ENCODE measurements around the gene ATP6V1G1. TPM values are rescaled to one million over a fixed set of nuclear protein-coding genes. Genes with fewer than 3 reads are reported as not detected.

The ATP6V1G1 gene
- polyA plus RNA-seq, 1 donor from 2014 or later: 802 TPM

DNA sequence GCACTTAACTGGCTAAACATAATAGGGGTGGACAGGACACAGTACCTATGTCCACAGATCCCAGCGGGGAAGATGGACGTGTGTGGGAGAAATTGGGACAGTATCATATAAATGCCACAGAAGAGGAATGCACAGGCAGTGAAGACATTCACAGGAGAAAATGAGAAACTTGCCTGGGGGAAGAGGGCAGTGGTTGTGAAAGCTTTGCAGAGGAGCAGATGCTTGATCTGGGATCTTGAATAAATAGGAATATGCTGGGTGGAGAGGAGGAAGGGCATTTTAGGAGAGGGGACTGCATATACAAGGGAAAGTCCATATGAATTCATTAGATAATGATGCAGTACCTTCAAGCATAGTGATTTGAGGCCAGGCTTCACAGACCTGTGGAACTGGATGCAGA lies 37.1 kb downstream of the ATP6V1G1 start:
- H2AFZ ChIP-seq (ENCODE audit: low read depth, low read length): no peak overlapping the region
- H3K27me3 ChIP-seq (ENCODE audit: insufficient read depth, low read depth, low read length): no peaks in the 10 kb centered on the region
- H4K20me1 ChIP-seq (ENCODE audit: insufficient read depth): no peaks in the 10 kb centered on the region
- no peaks in the 10 kb centered on the region for H3K79me2 ChIP-seq (replicated peaks; ENCODE audit: insufficient read depth, low read length)
- H3K9ac ChIP-seq (ENCODE audit: low read length): no peak overlapping the region
- no peaks in the 10 kb centered on the region for H3K9me3 ChIP-seq (ENCODE audit: low read length)
- no peaks in the 10 kb centered on the region for H3F3A ChIP-seq (ENCODE audit: insufficient read depth, low read length, poor library complexity, severe bottlenecking)
- peaks cover 8% of the 10 kb centered on the region for H3K36me3 ChIP-seq (ENCODE audit: insufficient read depth, low read length)
- H3K9me2 ChIP-seq (ENCODE audit: insufficient read depth, low read length): no peaks in the 10 kb centered on the region
- TF ChIP-seq EP300 (conservative IDR thresholded peaks at IDR 0.05; ENCODE audit: poor library complexity, severe bottlenecking) (no peak), EZH2 (IDR thresholded peaks at IDR 0.05; ENCODE audit: borderline replicate concordance, insufficient read depth, low read length, poor library complexity, severe bottlenecking) (no peak), REST (IDR thresholded peaks at IDR 0.05; ENCODE audit: borderline replicate concordance) (no peak), TAF1 (IDR thresholded peaks at IDR 0.05; ENCODE audit: low read depth) (no peak), MXI1 (conservative IDR thresholded peaks at IDR 0.05; ENCODE audit: poor library complexity, severe bottlenecking) (no peak), CTCF (IDR thresholded peaks at IDR 0.05; ENCODE audit: poor library complexity, severe bottlenecking) (no peak), SMC3 (conservative IDR thresholded peaks at IDR 0.05; ENCODE audit: poor library complexity) (no peak), RAD21 (conservative IDR thresholded peaks at IDR 0.05) (no peak), POLR2AphosphoS5 (IDR thresholded peaks at IDR 0.05) (no peak)
- no peak overlapping the region for H3K4me3 ChIP-seq (ENCODE audit: low read length)
- H3K27ac ChIP-seq (ENCODE audit: low read length): no peak overlapping the region
- H3K4me2 ChIP-seq (ENCODE audit: low read length): no peak overlapping the region

- Histone ChIP-seq H3K9me3 (ENCODE audit: low read length) (no peaks in the 10 kb centered on the region), H3K4me2 (ENCODE audit: low read length) (no peak overlapping the region), H3K27me3 (ENCODE audit: insufficient read depth, low read depth, low read length) (no peaks in the 10 kb centered on the region), H3K9ac (ENCODE audit: low read length) (no peak overlapping the region), H3K27ac (ENCODE audit: low read length) (no peak overlapping the region), H3K9me2 (ENCODE audit: insufficient read depth, low read length) (no peaks in the 10 kb centered on the region), H3K4me3 (ENCODE audit: low read length) (no peak overlapping the region), H2AFZ (ENCODE audit: low read depth, low read length) (no peak overlapping the region), H4K20me1 (ENCODE audit: insufficient read depth) (no peaks in the 10 kb centered on the region), H3K79me2 (replicated peaks; ENCODE audit: insufficient read depth, low read length) (no peaks in the 10 kb centered on the region), H3K36me3 (ENCODE audit: insufficient read depth, low read length) (peaks cover 8% of the 10 kb centered on the region), H3F3A (ENCODE audit: insufficient read depth, low read length, poor library complexity, severe bottlenecking) (no peaks in the 10 kb centered on the region)
- TF ChIP-seq RAD21 (conservative IDR thresholded peaks at IDR 0.05): no peak
Observed at GRCh38 chr9:114626415-114627020, 38.9 kb downstream of the ATP6V1G1 start.

All from neural cell (in vitro differentiated cells).